ACC112 (cell line): Measurements from ENCODE around the gene BUD23.
A peak's percentile ranks its signal among the peaks of the same experiment; 100 is the strongest.

ENCODE experiments used
- H2AFZ ChIP-seq: fragments of 200-600 bp; sonication (generic); one replicate; pipeline ENCODE4 v1.6.0; 2017; ENCODE audit warnings: antibody characterized with exemption, low read length; ENCODE audit not compliant: unreplicated experiment
- H3K27ac ChIP-seq: fragments of 200-600 bp; sonication (generic); 2 replicates; pipeline ENCODE4 v1.5.1; 2014; ENCODE audit warnings: low read depth, mild to moderate bottlenecking, antibody characterized with exemption, low read length, moderate library complexity
- H3K27me3 ChIP-seq: fragments of 200-600 bp; sonication (generic); 2 replicates; pipeline ENCODE4 v1.6.1; 2014; ENCODE audit warnings: mild to moderate bottlenecking, antibody characterized with exemption, low read length, moderate library complexity, mixed read lengths; ENCODE audit not compliant: insufficient read depth
- H3K36me3 ChIP-seq: fragments of 200-600 bp; sonication (generic); 2 replicates; pipeline ENCODE4 v1.6.1; 2016; ENCODE audit warnings: mild to moderate bottlenecking, antibody characterized with exemption, low read length, moderate library complexity, mixed read lengths; ENCODE audit not compliant: insufficient read depth
- H3K4me1 ChIP-seq: fragments of 200-600 bp; sonication (generic); one replicate; pipeline ENCODE4 v1.6.1; 2016; ENCODE audit warnings: low read length, mixed read lengths; ENCODE audit not compliant: insufficient read depth, unreplicated experiment, control insufficient read depth
- H3K4me3 ChIP-seq: fragments of 200-600 bp; sonication (generic); 2 replicates; pipeline ENCODE4 v1.5.1; 2014; ENCODE audit warnings: mild to moderate bottlenecking, low read depth, low read length
- H3K79me2 ChIP-seq: fragments of 200-600 bp; sonication (generic); one replicate; pipeline ENCODE4 v1.6.0; 2016; ENCODE audit warnings: low read length; ENCODE audit not compliant: control insufficient read depth, unreplicated experiment, insufficient read depth

Gene BUD23

DNA sequence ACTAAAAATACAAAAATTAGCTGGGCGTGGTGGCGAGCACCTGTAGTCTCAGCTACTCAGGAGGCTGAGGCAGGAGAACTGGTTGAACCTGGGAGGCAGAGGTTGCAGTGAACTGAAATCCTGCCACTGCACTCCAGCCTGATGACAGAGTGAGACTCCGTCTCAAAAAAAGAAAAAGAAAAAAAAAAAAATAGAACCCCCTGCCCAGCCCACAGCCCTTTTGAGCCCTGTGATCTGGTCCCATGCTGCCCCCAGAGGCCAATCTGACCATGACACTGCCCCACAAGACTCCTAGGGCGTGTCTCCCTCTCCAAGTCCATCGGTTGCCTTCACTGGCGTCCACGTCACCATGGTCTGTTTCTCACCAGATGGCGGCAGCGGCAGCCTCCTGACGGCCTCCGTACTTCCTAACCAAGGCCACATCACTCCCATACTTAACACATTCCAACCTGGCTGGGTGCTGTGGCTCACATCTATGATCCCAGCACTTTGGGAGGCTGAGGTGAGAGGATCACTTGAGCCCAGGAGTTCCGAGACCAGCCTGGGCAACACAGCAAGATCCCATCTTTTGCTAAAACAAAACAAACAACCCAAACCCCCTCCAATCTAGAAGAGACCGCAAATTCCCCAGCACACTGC, 18.1 kb downstream of the BUD23 start:
- peaks cover 11% of the 10 kb centered on the region for H3K79me2 ChIP-seq
- H3K4me1 ChIP-seq = peaks cover 25% of the 10 kb centered on the region
- H3K4me3 ChIP-seq = no peak overlapping the region
- peaks cover 22% of the 10 kb centered on the region; the same call in 1 of the 2 replicates for H3K36me3 ChIP-seq
- H3K27ac ChIP-seq = no peak overlapping the region
- no peaks in the 10 kb centered on the region for H3K27me3 ChIP-seq
- no peak overlapping the region for H2AFZ ChIP-seq

DNA sequence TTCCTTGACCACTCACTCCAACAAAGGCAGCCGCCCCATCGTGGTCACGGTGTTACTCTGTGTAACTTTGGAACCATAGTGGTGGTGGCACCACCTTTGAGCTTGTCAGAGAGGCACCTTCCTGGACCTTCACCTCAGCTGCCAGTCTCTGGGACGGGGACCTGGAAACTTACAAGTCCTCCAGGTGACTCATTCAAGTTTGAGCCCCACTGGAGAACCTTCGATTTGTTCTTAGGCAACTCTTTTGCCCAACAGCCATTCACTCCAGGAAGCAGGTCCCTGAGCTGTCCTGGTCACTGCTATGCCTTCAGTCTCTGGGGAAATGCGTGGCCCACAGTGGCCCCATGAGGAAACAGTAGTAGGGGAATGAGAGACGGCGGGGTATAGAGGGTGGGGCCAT, 18.8 kb downstream of the BUD23 start:
- Histone ChIP-seq H3K27me3 (no peaks in the 10 kb centered on the region), H3K79me2 (peaks cover 18% of the 10 kb centered on the region), H3K4me1 (peaks cover 33% of the 10 kb centered on the region), H3K4me3 (no peak overlapping the region), H3K27ac (no peak overlapping the region), H3K36me3 (peaks cover 22% of the 10 kb centered on the region; the same call in 1 of the 2 replicates), H2AFZ (no peak overlapping the region)

- Histone ChIP-seq H3K4me1 (peaks cover 36% of the 10 kb centered on the region), H3K4me3 (no peak overlapping the region), H3K27me3 (no peaks in the 10 kb centered on the region), H3K36me3 (peaks cover 22% of the 10 kb centered on the region; the same call in 1 of the 2 replicates), H3K79me2 (peaks cover 19% of the 10 kb centered on the region), H3K27ac (no peak overlapping the region), H2AFZ (no peak overlapping the region)
Measured at GRCh38 chr7:73702665-73703064, 19.3 kb downstream of the BUD23 start.

GRCh38 chr7:73703225-73703624, 19.8 kb downstream of the BUD23 start:
- Histone ChIP-seq H3K4me3 (no peak overlapping the region), H3K27ac (no peak overlapping the region), H3K36me3 (peaks cover 22% of the 10 kb centered on the region; the same call in 1 of the 2 replicates), H3K4me1 (peaks cover 38% of the 10 kb centered on the region), H2AFZ (no peak overlapping the region), H3K79me2 (peaks cover 20% of the 10 kb centered on the region), H3K27me3 (no peaks in the 10 kb centered on the region)

DNA sequence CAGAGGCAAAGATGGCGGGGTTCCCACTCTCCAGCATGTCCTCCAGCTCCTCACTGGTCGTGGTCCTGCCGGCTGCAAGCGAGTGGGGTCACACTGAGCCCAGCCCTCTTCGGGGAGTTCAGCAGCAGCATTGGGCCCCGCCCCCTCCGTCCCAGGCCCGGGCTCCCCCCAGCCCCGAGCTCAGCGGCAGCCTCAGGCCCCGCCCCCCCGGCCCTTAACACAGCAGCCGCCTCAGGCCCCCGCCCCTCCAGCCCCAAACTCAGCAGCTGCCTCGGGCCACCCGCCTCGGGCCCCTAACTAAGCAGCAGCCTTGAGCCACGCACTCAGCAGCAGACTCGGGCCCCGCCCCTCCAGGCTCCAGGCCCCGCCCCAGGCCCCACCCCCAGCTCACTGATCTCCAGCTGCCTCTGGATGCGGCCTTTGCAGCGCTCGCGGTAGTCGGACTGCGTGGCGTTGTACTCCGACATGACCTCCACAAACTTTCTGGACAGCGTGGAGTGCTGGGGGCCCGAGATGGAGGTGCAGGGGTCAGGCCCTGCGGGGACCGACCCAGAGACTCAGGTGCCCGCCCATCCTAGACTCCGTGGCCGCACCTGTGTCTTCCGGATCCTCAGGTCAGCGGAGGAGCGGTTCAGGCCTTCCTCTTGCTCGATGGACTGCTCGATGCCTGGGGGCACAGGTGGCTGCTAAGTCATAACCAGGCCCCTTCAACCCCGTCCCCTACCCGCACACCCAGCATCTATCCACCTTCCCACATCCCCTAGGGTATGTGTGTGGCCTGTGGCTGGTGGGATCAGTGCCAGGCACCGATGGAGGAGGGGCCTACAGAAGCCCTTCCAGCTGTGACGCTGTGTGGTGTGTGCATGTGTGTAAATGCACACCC, 20.6 kb downstream of the BUD23 start:
- H2AFZ ChIP-seq = no peak overlapping the region
- peak overlapping the region; percentile 14; the same call in 1 of the 2 replicates for H3K27ac ChIP-seq

GRCh38 chr7:73704640-73705550, 21.5 kb downstream of the BUD23 start:
- peaks cover 23% of the 10 kb centered on the region; the same call in 1 of the 2 replicates for H3K36me3 ChIP-seq
- no peak overlapping the region for H3K4me3 ChIP-seq
- peaks cover 51% of the 10 kb centered on the region for H3K4me1 ChIP-seq
- no peak overlapping the region for H2AFZ ChIP-seq
- peaks cover 37% of the 10 kb centered on the region for H3K79me2 ChIP-seq
- no peaks in the 10 kb centered on the region for H3K27me3 ChIP-seq
- peak overlapping the region; percentile 59 for H3K27ac ChIP-seq

More for the DNA sequence above, 20.6 kb downstream of the BUD23 start:
- Histone ChIP-seq H3K27me3 (no peaks in the 10 kb centered on the region), H3K4me1 (peaks cover 46% of the 10 kb centered on the region), H3K36me3 (peaks cover 23% of the 10 kb centered on the region; the same call in 1 of the 2 replicates), H3K79me2 (peaks cover 28% of the 10 kb centered on the region), H3K4me3 (no peak overlapping the region)

- peak overlapping the region; percentile 59 for H3K27ac ChIP-seq
- H3K79me2 ChIP-seq = peaks cover 42% of the 10 kb centered on the region
- H3K27me3 ChIP-seq = no peaks in the 10 kb centered on the region
- H2AFZ ChIP-seq = no peak overlapping the region
- H3K36me3 ChIP-seq = peaks cover 19% of the 10 kb centered on the region; the same call in 1 of the 2 replicates
- H3K4me3 ChIP-seq = no peak overlapping the region
- H3K4me1 ChIP-seq = peaks cover 51% of the 10 kb centered on the region
Measured at GRCh38 chr7:73705551-73705920, 22.1 kb downstream of the BUD23 start.

DNA sequence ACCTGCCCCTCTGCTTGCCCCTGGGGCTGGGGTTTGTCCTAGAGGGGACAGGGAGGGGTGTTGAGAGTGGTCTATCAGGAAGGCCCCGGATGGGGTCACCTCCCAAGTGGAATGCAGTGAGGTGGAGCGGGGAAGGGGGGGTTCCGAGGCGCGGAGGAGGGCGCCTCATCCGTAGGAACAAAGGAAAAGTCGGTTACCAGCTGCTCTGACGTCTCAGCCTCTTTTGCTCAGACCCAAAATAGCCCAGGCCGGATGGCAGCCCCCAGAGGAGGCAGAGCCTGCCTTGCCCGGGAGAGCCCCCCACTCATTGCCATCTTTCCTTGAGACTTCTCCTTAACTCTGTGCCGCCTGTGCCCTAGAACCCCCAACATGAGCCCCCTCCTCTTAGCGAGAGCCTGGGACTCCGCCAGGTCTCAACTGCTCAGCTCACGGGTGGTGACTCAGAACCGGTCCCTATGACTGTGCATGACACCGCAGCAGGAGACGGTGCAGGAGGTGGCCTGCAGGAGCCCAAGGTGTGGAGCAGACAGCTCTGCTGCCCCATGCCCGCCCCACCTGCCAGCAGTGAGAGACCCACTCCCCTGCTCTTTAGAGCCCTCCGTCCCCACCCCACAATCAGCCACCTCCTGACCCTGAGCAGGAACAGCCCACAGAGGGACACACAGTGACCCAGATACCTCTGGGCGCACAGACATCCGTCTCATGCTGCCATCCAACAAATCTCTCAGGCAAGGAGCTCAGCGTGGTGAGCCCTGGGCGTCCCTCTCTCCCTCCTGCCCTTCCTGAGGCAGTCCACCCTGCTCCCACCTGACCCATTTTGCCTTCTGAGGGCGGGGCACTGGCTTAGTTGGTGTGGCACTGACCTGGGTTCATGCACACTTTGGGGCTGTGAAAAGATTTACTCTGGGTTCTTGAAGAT, 23.0 kb downstream of the BUD23 start:
- H3K36me3 ChIP-seq = peaks cover 24% of the 10 kb centered on the region; the same call in 1 of the 2 replicates
- H3K4me1 ChIP-seq = peaks cover 58% of the 10 kb centered on the region
- no peak overlapping the region for H3K4me3 ChIP-seq
- H3K79me2 ChIP-seq = peaks cover 50% of the 10 kb centered on the region
- no peaks in the 10 kb centered on the region for H3K27me3 ChIP-seq
- H3K27ac ChIP-seq = peak overlapping the region; percentile 59
- H2AFZ ChIP-seq = no peak overlapping the region

DNA sequence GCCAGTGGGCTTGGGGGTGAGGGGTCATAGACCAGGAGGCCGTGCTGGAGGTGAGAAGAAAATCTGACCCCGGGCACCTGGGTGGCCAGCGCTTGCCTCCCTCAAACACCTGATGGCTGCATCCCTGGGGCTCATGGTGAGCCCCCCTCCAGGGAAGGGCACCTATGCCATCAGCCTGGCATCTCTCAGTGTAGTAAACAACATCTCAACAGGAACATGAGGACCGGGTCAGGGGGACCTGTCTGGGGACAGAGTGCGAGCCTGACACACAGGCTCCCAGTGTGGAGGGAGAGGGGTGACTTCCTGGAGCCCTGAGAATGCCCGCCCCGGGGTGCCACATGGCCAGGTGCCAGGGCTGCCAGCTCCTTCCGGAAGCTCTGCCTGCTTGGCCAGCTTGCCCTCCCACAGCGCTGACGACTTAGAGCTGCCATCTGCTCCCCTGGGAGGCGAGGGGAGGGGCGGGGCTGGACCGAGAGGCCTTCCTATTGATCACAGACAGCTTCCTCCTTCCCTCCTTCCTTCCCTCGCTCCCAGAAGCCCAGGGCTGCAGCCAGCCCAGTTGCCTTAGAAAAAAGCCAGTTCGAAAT, 23.7 kb downstream of the BUD23 start:
- H3K4me3 ChIP-seq = no peak overlapping the region
- peak overlapping the region; percentile 59 for H3K27ac ChIP-seq
- no peak overlapping the region for H2AFZ ChIP-seq
- H3K36me3 ChIP-seq = peaks cover 22% of the 10 kb centered on the region; the same call in 1 of the 2 replicates
- peaks cover 58% of the 10 kb centered on the region for H3K79me2 ChIP-seq
- H3K4me1 ChIP-seq = peaks cover 66% of the 10 kb centered on the region
- H3K27me3 ChIP-seq = no peaks in the 10 kb centered on the region
